ENCODE results near the gene FBN1. TPM values are rescaled to one million over a fixed set of nuclear protein-coding genes. Genes with fewer than 3 reads are reported as not detected.
A peak's percentile ranks its signal among the peaks of the same experiment; 100 is the strongest.

FBN1 gene
- total and polyA plus RNA-seq, 5 donors, result 17.9 to 101 (median 63.1) TPM

DNA sequence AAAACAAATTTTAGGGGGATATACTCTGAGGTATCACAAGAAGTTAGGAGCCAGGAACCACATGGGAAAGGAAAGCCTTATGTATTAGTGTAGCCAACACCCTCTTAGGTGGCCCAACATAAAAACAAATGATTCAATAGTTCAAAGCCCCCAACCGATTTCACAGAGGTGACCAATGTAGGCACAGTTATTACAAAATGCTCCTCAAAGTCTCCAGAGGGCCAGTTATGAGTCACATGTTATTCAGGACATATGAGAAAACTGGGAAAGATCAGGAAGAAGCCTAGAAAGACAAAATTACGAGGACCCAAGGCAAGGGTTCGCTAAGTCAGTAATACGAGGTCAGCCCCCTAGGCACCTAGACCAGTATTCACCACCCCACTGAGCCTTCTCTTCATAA, 29.9 kb upstream of the FBN1 start:
- intact Hi-C loops (cut with DNase I), result no loop called here
- no peak overlapping the region for H3K4me3 ChIP-seq (ENCODE audit: low read length)
- no peak overlapping the region for H3K27ac ChIP-seq (ENCODE audit: low read length)
- no peaks in the 10 kb centered on the region for H3K27me3 ChIP-seq (ENCODE audit: control insufficient read depth, insufficient read depth)
- DNase-seq, result no peak
- no peaks in the 10 kb centered on the region for H3K9me3 ChIP-seq (ENCODE audit: control insufficient read depth, low read length)
- WGBS, result 92% methylated on average over 4 of the region's 4 CpGs
- ATAC-seq, result no peak
- H3K4me1 ChIP-seq (ENCODE audit: control insufficient read depth, insufficient read depth, low read length), result peaks cover 1% of the 10 kb centered on the region

DNA sequence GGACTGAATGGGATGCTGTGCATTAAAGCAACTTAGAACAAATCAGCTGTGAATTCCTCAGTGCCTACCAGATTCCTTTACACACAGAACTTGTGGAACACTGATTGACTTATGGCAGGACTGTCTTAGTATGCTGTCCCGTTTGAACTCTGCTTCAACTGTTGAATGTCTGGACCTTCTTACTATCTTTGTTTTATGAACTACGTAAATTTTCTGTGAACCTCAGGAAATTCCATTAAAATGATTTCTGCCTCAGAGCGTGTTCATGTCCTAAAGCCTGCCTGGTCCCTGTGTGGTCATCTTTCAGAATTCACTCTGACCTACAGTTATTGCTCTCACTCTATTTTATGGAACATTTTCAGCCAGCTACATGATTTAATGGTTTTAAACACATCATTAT, 29.4 kb upstream of the FBN1 start:
- no peaks in the 10 kb centered on the region for H3K4me1 ChIP-seq (ENCODE audit: control insufficient read depth, insufficient read depth, low read length)
- no peaks in the 10 kb centered on the region for H3K9me3 ChIP-seq (ENCODE audit: control insufficient read depth, low read length)
- ATAC-seq (no peak), DNase-seq (no peak)
- WGBS, result 41% methylated on average over 3 of the region's 3 CpGs
- H3K27me3 ChIP-seq (ENCODE audit: control insufficient read depth, insufficient read depth), result no peaks in the 10 kb centered on the region
- no peak overlapping the region for H3K27ac ChIP-seq (ENCODE audit: low read length)
- intact Hi-C loops (cut with DNase I), result no loop called here
- no peak overlapping the region for H3K4me3 ChIP-seq (ENCODE audit: low read length)

DNA sequence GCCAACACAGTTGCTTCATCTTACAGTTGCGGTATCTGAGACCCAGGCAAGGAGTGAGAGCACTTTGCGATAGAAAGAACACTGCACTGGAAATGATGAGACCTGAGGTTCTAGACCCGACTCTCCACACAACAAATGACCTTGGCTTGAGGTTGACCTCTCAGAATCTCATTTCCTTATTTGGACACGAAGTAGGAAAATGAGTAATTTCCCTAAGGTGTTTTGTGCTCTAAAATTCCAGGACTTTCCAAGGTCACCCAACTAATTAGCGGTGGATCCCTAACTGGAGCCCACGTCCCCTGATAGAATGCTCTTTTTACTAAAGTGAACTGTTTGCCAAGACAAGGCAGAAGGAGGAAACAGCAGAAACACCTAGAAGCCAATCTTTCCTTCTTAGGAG, 26.7 kb upstream of the FBN1 start:
- Histone ChIP-seq H3K27me3 (ENCODE audit: control insufficient read depth, insufficient read depth) (no peaks in the 10 kb centered on the region), H3K27ac (ENCODE audit: low read length) (peak overlapping the region; percentile 73), H3K4me1 (ENCODE audit: control insufficient read depth, insufficient read depth, low read length) (no peaks in the 10 kb centered on the region), H3K9me3 (ENCODE audit: control insufficient read depth, low read length) (no peaks in the 10 kb centered on the region), H3K4me3 (ENCODE audit: low read length) (no peak overlapping the region)
- WGBS, result 72% methylated on average over 6 of the region's 6 CpGs
- no peak for ATAC-seq
- intact Hi-C loops (cut with DNase I), result no loop called here
- no peak for DNase-seq

DNA sequence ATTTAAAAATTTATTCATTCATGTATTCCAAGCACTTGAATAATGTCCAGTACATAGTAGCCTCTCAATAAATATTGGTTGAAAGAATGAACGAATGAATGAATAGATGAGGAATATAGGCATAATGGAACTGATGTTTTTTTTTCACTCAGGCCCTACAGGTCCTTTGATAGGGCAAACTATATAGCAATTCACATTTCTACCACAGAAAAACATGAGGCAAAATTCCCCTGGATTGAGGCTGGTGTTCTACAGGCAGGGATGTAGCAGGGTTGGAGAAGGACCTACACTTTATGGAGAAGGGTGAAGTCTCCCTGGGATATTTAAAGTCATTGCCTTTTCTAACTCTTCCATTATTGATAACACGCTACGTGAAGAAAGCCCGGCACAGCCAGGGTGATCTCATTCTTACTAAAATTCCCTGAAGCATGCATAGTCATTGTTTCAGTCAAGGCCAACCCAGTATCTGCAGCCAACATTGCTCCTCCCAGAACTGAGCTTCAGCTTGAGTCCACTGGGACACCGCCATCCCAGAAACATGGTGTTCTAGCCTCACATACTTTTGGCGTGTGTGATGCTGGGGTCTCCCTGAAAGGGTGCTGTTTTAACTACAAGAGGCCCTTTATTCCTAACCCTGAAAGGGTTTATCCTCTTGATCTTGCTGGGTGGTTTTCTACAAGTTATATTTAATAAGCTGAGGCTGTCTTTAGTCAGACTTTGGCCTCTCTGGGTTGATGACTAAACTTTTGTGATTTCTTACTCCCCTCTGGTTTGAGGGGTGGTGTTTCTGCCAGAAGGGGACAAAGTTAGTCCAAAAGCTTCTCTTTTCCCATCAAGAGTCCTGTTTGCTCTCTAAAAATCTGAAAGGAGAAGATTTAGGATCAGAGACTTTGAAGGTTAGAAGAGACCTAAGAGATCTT, 25.9 kb upstream of the FBN1 start:
- H3K27ac ChIP-seq (ENCODE audit: low read length), result peak overlapping the region; percentile 76
- DNase-seq, result peak; percentile 77 to 89 (median 85)
- H3K4me1 ChIP-seq (ENCODE audit: control insufficient read depth, insufficient read depth, low read length), result no peaks in the 10 kb centered on the region
- no peaks in the 10 kb centered on the region for H3K27me3 ChIP-seq (ENCODE audit: control insufficient read depth, insufficient read depth)
- no peaks in the 10 kb centered on the region for H3K9me3 ChIP-seq (ENCODE audit: control insufficient read depth, low read length)
- intact Hi-C loops (cut with DNase I), result no loop called here
- H3K4me3 ChIP-seq (ENCODE audit: low read length), result no peak overlapping the region
- peak; percentile 94 for ATAC-seq
- 51% methylated on average over 6 of the region's 6 CpGs for WGBS

DNA sequence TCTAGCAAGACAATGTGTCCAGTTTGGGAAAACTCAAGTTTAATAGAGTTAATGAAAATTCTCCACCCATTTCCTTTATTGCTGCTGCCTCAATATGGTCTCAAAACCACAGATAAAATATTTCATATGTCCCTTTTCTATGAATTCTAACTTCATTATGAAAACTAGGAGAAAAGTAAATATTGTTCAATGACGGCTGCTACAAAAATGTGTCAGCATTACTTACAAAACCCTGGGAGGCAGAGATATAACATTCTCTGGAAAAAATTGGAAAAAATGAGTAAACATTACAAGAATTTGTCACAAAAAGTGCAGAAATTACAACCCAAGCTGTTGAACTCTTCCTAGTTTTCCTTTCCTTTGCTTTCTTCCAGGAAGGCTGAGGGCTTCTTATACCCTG, 22.2 kb upstream of the FBN1 start:
- no peaks in the 10 kb centered on the region for H3K9me3 ChIP-seq (ENCODE audit: control insufficient read depth, low read length)
- no peak for ATAC-seq
- no peaks in the 10 kb centered on the region for H3K27me3 ChIP-seq (ENCODE audit: control insufficient read depth, insufficient read depth)
- no peaks in the 10 kb centered on the region for H3K4me1 ChIP-seq (ENCODE audit: control insufficient read depth, insufficient read depth, low read length)
- no peak overlapping the region for H3K27ac ChIP-seq (ENCODE audit: low read length)
- intact Hi-C loops (cut with DNase I), result no loop called here
- 72% methylated on average over 1 of the region's 1 CpG for WGBS
- no peak overlapping the region for H3K4me3 ChIP-seq (ENCODE audit: low read length)
- no peak for DNase-seq

DNA sequence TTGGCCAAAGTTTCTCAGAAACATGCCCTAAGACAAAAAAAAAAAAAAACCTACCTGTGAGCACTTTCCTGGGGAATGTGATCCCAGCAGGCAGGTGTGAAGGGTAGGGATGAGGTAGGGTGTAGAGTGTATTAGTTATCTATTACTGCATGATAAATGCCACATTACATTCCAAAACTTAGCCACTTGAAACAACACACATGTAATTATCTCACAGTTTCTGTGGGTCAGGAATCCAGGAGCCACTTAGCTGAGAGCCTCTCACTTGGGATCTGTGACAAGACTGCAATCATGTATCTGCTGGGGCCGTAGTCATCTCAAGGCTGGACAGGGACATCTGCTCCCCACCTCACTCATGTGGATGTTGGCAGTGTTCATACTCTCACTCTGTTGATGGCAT, 18.9 kb upstream of the FBN1 start:
- Histone ChIP-seq H3K9me3 (ENCODE audit: control insufficient read depth, low read length) (no peaks in the 10 kb centered on the region), H3K27me3 (ENCODE audit: control insufficient read depth, insufficient read depth) (no peaks in the 10 kb centered on the region), H3K27ac (ENCODE audit: low read length) (no peak overlapping the region), H3K4me1 (ENCODE audit: control insufficient read depth, insufficient read depth, low read length) (no peaks in the 10 kb centered on the region), H3K4me3 (ENCODE audit: low read length) (no peak overlapping the region)
- intact Hi-C loops (cut with DNase I), result no loop called here
- WGBS, result 63% methylated on average over 1 of the region's 1 CpG
- ATAC-seq (no peak), DNase-seq (no peak)

DNA sequence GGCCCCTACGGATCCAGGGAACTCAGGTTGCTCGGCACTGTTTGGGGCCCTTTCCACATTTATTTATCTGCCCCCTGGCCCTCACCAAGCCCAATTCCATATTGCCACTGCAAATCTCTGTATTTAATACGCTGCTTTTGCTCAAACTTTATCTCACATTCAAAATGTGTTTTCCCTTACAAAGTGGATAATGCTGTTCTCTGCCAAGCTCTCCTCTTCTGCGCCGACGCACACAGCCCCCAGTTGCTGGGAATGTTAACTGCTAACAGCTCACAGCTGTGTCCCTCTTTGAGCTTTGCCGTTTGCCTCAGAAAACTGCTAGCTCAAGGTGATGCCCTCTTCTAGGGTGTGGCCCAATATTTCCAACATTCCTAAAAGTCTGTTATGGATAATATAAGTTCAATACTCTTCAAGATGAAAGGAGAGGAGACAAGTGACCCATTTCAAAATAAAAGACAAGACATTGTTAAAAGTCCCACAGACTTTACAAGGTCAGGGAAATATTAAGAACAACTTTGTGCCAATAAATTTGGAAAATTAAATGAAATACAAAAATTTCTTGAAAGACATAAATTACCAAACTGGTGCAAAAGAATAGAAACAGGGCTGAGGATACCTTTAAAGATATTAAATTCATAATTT, 12.6 kb upstream of the FBN1 start:
- ATAC-seq (peak; percentile 54 to 77), DNase-seq (peak in 2 of 3 donors; percentile 53 to 68)
- intact Hi-C loops (cut with DNase I), result no loop called here
- Histone ChIP-seq H3K9me3 (ENCODE audit: control insufficient read depth, low read length) (no peaks in the 10 kb centered on the region), H3K4me3 (ENCODE audit: low read length) (no peak overlapping the region), H3K27me3 (ENCODE audit: control insufficient read depth, insufficient read depth) (no peaks in the 10 kb centered on the region), H3K27ac (ENCODE audit: low read length) (peak overlapping the region; percentile 2), H3K4me1 (ENCODE audit: control insufficient read depth, insufficient read depth, low read length) (peaks cover 4% of the 10 kb centered on the region)
- 48% methylated on average over 7 of the region's 7 CpGs for WGBS

DNA sequence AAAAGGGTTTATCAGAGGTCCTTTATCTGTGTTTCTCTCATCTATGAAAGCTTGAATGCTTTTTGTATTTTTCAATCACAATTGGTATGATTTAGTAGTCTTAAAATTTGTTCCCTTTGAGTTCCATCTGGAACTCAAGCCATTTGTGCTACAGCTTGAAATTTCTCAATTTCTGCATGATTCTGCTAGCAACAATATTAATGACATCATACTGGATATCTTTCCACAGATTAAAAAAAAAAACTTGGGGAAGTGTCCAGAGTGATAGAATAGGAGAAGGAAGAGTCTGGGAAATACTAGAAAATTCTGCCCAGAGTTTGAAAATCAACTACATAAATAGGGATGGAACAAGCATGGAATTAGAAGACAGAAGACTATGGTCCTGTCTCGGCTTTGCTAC, 9.3 kb upstream of the FBN1 start:
- ATAC-seq (peak; percentile 66 to 72), DNase-seq (no peak)
- no peak overlapping the region for H3K4me3 ChIP-seq (ENCODE audit: low read length)
- no peaks in the 10 kb centered on the region for H3K9me3 ChIP-seq (ENCODE audit: control insufficient read depth, low read length)
- peak overlapping the region; percentile 38 for H3K27ac ChIP-seq (ENCODE audit: low read length)
- peaks cover 4% of the 10 kb centered on the region for H3K4me1 ChIP-seq (ENCODE audit: control insufficient read depth, insufficient read depth, low read length)
- intact Hi-C loops (cut with DNase I), result no loop called here
- H3K27me3 ChIP-seq (ENCODE audit: control insufficient read depth, insufficient read depth), result no peaks in the 10 kb centered on the region
- WGBS, result 76% methylated on average over 1 of the region's 1 CpG

DNA sequence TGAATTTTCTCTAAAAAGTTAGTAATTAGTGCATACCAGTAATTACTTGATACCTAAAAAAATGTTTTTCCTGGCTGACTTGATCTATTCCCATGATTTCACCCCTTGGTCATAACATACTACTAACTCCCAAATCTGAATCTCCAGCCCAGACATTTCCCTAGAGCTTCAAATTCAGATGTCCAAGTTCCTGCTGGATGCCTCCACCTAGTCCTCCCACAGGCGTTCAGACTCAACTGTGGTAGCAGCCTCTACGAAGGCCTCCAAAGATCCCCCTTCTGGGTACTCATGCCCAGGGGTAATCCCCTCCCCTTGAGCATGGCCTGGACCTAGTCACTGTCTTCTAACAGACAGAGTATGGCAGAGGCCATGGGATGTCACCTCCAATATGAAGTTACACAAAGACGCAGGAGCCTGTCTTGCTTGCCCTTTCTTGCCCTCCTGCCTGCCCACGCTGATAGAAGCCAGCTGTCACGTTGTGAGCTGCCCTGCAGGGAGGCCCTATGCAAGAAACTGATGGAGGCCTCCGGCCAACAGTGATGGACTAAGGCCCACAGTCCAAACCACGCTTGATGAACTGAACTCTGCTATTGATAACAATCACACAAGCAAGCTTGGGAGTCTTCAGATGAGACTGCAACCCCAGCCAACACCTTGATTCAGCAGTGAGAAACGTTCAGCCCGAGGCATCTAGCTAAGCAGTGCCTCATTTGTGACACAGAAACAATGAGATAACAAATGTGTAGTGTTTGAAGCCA, 8.6 kb upstream of the FBN1 start:
- intact Hi-C loops (cut with DNase I), result no loop called here
- H3K27ac ChIP-seq (ENCODE audit: low read length), result peak overlapping the region; percentile 49
- peak; percentile 54 to 61 for ATAC-seq
- H3K9me3 ChIP-seq (ENCODE audit: control insufficient read depth, low read length), result no peaks in the 10 kb centered on the region
- H3K4me1 ChIP-seq (ENCODE audit: control insufficient read depth, insufficient read depth, low read length), result peaks cover 4% of the 10 kb centered on the region
- H3K27me3 ChIP-seq (ENCODE audit: control insufficient read depth, insufficient read depth), result no peaks in the 10 kb centered on the region
- DNase-seq, result peak; percentile 53 to 73 (median 73)
- 62% methylated on average over 9 of the region's 9 CpGs for WGBS
- H3K4me3 ChIP-seq (ENCODE audit: low read length), result no peak overlapping the region

DNA sequence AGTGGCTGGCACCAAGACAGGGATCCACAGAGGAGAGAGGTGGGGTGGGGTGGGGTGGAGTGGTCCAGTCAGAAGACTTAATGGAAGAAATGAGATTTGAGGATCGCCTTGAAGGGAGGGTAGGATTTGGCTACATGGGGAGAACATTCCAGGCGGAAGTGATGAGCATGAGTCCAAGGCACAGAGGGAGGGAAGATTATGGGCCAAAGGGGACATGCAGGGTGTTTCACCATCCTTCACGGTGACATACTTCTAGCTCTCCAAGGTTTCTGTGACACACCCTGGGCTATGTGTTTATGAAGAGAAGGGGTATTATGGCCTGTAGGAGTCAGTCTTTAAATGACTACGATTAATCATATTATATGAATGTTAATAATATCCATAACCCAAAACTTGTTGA, 7.7 kb upstream of the FBN1 start:
- intact Hi-C loops (cut with DNase I), result no loop called here
- peaks cover 4% of the 10 kb centered on the region for H3K4me1 ChIP-seq (ENCODE audit: control insufficient read depth, insufficient read depth, low read length)
- no peaks in the 10 kb centered on the region for H3K9me3 ChIP-seq (ENCODE audit: control insufficient read depth, low read length)
- no peak for DNase-seq
- no peaks in the 10 kb centered on the region for H3K27me3 ChIP-seq (ENCODE audit: control insufficient read depth, insufficient read depth)
- H3K4me3 ChIP-seq (ENCODE audit: low read length), result no peak overlapping the region
- H3K27ac ChIP-seq (ENCODE audit: low read length), result no peak overlapping the region
- ATAC-seq, result peak; percentile 27 to 38
- 81% methylated on average over 4 of the region's 4 CpGs for WGBS
